HepG2 (cell line): ENCODE data around the gene PRKAR2A. TPM values are rescaled to one million over a fixed set of nuclear protein-coding genes. Genes with fewer than 3 reads are reported as not detected.

ENCODE experiments used
- CCDC6 ChIP-seq: sonication (generic); formaldehyde crosslinking; IDR thresholded peaks from 2 replicates; pipeline ENCODE4 v1.8.1; 2022; ENCODE audit warnings: mild to moderate bottlenecking, missing genetic modification reagents, moderate library complexity
- SNRNP70 ChIP-seq: fragments of 200-400 bp; formaldehyde crosslinking; IDR thresholded peaks from 2 replicates; pipeline ENCODE4 v1.6.1; 2017; ENCODE audit warnings: mild to moderate bottlenecking, low read depth, low read length, moderate library complexity
- SOX6 ChIP-seq, 2 experiments: fragments of 450-650 bp in 1 of 2; sonication (generic) in 1 of 2; formaldehyde crosslinking in 1 of 2; IDR thresholded peaks; 2 replicates each; pipeline versions ENCODE4 v1.4.0 to v1.6.1; 2017 to 2020; ENCODE audit warnings: antibody characterized with exemption in 1 of 2, mild to moderate bottlenecking in 1 of 2, missing genetic modification reagents in 1 of 2
- TAF1 ChIP-seq: sonication (generic); formaldehyde crosslinking; IDR thresholded peaks from 2 replicates; pipeline ENCODE4 v1.4.0; 2020; ENCODE audit warnings: missing genetic modification reagents
- THAP11 ChIP-seq: IDR thresholded peaks from 2 replicates; pipeline ENCODE4 v1.6.1; 2016; ENCODE audit warnings: missing biosample characterization, missing genetic modification reagents
- THAP9 ChIP-seq: sonication (generic); formaldehyde crosslinking; IDR thresholded peaks from 2 replicates; pipeline ENCODE4; 2020; ENCODE audit warnings: missing genetic modification reagents, mild to moderate bottlenecking, borderline replicate concordance
- ZBTB34 ChIP-seq: sonication (generic); formaldehyde crosslinking; IDR thresholded peaks from 2 replicates; pipeline ENCODE4 v1.8.0; 2022; ENCODE audit warnings: mild to moderate bottlenecking, missing genetic modification reagents
- ZBTB37 ChIP-seq: sonication (generic); formaldehyde crosslinking; IDR thresholded peaks from 2 replicates; pipeline ENCODE4 v1.4.0; 2020; ENCODE audit warnings: mild to moderate bottlenecking, missing genetic modification reagents
- ZNF225 ChIP-seq: sonication (generic); formaldehyde crosslinking; IDR thresholded peaks from 2 replicates; pipeline ENCODE4 v1.4.0; 2020; ENCODE audit warnings: mild to moderate bottlenecking, missing genetic modification reagents
- ZNF724P ChIP-seq: sonication (generic); formaldehyde crosslinking; IDR thresholded peaks from 2 replicates; pipeline ENCODE4 v1.8.0; 2022; ENCODE audit warnings: missing genetic modification reagents, borderline replicate concordance
- polyA plus RNA-seq, 8 experiments: library from polyadenylated mRNA; depleted of rRNA in 3 of 8; stranded (reverse) in 7 of 8; unstranded in 1 of 8; fragments of >200 nt; fragmentation: Illumina TruSeq in 4 of 8; extraction: Trizol in 4 of 8; gene quantifications; 2 replicates each; pipeline versions ENCODE4 v1.2.1 to v1.2.3, GENCODE V29; 2011 to 2016; ENCODE audit warnings: low read depth in 4 of 8, missing spikeins in 1 of 8, mixed read lengths in 1 of 8; ENCODE audit not compliant: insufficient read depth in 1 of 8
- total RNA-seq, 5 experiments: library from RNA; depleted of rRNA; stranded (reverse); fragments of >200 nt; fragmentation: Illumina TruSeq; extraction: Trizol; gene quantifications; 2 replicates each; pipeline ENCODE4 v1.2.3, GENCODE V29; 2016; ENCODE audit warnings: low read depth in 1 of 5

Gene PRKAR2A
- total and polyA plus RNA-seq, 2 of the 13 experiments (the other 11 are each of a cell fraction or from before 2014, with no cell fraction given): 11.8 to 29.2 TPM

GRCh38 chr3:48881006-48881405 is 33.3 kb upstream of the PRKAR2A start (continued):
- TF ChIP-seq THAP9 (CRISPR knock-in tag): no peak
- TF ChIP-seq THAP11: no peak
- TF ChIP-seq SOX6 (IDR thresholded peaks at IDR 0.05): no peak
- TF ChIP-seq SOX6 (CRISPR knock-in tag; IDR thresholded peaks at IDR 0.05): no peak
- TF ChIP-seq ZNF225 (CRISPR knock-in tag): no peak
- no peak for TF ChIP-seq ZBTB34 (CRISPR knock-in tag)
- no peak for TF ChIP-seq CCDC6 (CRISPR knock-in tag)
- TF ChIP-seq ZBTB37 (CRISPR knock-in tag): no peak
- no peak for TF ChIP-seq SNRNP70
- no peak for TF ChIP-seq TAF1 (CRISPR knock-in tag)
- TF ChIP-seq ZNF724P (CRISPR knock-in tag): no peak
